Measurements from ENCODE around the gene HELZ.

HELZ gene

DNA sequence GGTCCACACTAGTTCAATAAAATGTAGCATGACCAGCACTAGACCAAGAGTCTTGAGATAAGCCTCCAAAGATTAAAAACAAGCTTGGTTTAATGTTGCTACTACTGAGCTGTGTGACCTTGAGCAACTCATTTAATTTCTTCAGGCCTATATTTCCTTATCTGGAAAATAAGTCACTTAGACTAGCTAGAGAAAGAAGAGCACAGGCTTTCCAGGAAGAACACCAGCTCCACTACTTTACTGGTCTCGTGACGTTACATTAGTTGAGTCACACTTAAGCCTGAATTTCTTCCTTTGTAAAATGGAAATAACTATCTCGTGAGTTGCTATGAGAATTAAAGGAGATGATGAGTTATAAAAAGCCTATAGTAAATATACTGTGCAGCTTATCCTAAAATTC, 5.4 kb downstream of the HELZ start:
- in situ Hi-C loops (cut with HindIII; ENCODE audit: low sequenced_read_pairs): loop anchor here (5.0 kb wide), 1 partner anchor 48 kb away; no protein-coding TSS in a partner anchor

DNA sequence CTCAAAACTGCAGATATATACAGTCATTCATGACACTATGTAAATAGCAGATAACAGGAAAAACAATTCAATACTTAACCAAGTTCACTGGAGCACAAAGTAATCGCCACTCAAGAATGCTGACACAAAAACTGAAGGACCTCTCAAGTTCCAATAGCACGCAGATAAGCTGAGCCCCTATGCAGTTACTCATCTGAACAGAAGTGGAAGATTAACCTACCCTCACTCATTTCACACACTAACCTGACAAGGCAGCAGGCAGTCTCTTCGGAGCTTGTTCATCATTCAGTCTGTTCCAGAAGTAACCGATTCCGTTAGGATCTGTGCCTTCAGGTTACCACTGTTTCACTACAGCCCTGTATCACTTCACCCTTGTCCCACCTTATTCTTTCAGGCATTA, 6.0 kb downstream of the HELZ start:
- in situ Hi-C loops (cut with HindIII; ENCODE audit: low sequenced_read_pairs): loop anchor here (5.0 kb wide), 1 partner anchor 48 kb away; no protein-coding TSS in a partner anchor

DNA sequence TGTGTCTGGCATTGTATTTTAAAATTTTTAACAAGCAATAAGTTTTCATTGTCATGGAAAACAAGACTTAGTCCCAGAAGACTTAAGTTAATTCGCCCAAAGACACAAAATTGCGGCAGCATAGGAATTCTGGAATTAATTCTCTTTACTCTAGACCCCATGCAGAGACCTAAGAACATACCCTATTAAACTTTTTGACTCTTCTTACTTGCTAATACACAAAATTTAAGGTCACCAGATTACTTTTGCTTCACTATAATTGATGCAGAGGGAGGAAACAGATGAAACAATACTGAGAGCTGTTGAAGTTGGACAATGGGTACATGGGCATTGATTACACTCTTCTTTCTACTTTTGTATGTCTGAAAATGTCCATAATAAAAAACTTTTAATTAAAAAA, 12.6 kb downstream of the HELZ start:
- in situ Hi-C loops (cut with HindIII; ENCODE audit: low sequenced_read_pairs): no loop called here

DNA sequence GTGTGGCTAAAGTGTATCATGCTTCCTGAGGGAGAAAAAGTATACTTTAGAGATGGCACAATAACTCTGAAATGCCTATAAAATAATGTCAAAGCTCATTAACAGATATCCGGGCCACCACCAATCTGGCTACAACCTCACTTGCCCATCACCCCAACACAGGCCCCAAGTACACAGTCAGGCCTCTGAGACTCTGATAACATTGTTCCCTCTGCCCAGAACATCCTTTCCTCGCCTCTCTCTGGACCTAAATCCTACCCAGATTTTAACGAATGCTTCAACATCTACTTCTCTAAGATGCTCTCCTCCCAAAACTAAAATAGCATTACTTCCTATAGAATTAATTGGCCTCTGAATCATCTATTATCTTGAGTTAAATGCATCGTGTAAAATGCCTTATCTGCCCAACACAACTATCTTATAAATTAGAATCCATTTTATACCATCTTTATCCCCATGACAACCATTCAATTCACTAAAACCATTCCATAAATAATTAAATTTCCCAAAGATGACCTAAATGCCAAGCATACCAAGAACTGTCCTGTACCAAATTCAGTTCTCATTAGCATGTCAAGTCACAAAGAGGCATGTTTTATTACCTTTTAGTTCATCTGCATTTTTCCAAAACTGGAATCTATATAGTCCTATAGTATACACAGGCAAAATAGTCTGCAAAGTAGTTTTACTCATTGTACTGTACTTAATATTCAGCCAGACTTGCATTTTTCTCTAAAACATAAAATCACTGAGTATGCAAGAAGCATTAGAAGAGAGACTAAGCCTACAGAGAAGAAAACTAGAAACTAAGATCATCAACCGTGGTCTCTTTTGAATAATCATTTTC, 15.7 kb downstream of the HELZ start:
- in situ Hi-C loops (cut with HindIII; ENCODE audit: low sequenced_read_pairs): no loop called here

DNA sequence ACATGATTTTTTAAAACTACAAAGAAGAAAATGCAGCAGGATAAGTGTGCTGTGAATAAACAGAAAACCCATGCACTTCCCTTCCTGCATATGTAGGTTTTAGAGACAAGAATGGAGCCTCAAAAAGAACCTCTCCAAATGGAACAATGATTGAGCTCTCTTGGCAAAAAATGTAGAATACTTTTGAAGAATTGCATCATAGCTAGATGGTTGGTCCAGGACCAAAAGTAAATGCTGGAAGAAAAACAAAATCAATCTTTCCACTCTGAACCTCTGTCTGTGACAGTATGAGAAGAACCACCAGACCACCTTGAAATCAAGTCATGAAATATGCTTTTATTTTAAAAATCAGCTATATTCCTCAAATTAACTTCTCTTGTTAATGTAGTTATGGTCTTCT, 17.5 kb downstream of the HELZ start:
- in situ Hi-C loops (cut with HindIII; ENCODE audit: low sequenced_read_pairs): no loop called here

DNA sequence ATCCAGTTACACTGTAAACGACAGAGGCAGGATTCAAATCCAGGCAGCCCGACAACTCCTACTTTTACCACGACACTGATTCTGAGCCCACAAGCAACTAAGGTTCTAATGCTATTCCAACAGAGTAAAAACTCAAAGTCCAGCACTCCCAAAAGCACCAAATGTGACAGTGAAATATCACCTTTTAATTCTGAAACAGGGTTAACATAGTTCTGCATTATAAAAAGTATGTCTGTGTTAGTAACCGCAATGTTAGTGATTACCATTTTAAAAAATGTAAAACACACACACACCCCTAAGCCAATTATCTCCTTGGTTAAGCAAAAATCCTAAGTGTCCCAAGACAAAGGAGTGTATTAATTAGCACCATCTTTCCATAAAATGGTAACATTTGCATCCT, 19.7 kb downstream of the HELZ start:
- in situ Hi-C loops (cut with HindIII; ENCODE audit: low sequenced_read_pairs): no loop called here

DNA sequence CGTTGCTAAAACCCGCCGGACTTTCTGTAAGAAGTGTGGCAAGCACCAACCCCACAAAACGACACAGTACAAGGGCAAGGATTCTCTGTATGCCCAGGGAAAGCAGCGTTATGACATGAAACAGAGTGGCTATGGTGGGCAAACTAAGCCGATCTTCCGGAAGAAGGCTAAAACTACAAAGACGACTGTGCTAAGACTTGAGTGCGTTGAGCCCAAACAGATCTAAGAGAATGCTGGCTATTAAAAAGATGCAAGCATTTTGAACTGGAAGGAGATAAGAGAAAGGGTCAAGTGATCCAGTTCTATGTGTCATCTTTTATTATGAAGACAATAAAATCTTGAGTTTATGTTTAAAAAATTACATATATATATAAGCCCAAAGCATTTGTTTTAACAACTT, 20.3 kb downstream of the HELZ start:
- in situ Hi-C loops (cut with HindIII; ENCODE audit: low sequenced_read_pairs): no loop called here

DNA sequence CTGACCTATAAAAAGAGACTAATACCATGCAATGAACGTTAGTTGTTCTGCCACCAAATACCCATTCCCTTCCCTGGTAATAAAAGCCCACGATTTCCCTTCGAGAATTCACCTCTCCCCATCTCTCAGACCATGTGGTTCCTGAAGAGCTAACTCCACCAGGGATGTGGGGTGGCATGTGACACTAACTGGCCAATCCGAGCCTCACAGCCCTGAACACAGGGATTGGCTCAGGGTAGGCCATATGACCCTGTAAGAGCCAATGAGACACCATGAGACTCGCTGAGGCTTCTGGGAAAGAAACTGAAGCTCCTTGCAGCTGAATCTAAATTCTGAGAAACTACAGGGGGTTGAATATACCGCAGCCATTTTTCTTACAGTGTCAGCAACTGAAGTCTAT, 21.1 kb downstream of the HELZ start:
- in situ Hi-C loops (cut with HindIII; ENCODE audit: low sequenced_read_pairs): no loop called here

DNA sequence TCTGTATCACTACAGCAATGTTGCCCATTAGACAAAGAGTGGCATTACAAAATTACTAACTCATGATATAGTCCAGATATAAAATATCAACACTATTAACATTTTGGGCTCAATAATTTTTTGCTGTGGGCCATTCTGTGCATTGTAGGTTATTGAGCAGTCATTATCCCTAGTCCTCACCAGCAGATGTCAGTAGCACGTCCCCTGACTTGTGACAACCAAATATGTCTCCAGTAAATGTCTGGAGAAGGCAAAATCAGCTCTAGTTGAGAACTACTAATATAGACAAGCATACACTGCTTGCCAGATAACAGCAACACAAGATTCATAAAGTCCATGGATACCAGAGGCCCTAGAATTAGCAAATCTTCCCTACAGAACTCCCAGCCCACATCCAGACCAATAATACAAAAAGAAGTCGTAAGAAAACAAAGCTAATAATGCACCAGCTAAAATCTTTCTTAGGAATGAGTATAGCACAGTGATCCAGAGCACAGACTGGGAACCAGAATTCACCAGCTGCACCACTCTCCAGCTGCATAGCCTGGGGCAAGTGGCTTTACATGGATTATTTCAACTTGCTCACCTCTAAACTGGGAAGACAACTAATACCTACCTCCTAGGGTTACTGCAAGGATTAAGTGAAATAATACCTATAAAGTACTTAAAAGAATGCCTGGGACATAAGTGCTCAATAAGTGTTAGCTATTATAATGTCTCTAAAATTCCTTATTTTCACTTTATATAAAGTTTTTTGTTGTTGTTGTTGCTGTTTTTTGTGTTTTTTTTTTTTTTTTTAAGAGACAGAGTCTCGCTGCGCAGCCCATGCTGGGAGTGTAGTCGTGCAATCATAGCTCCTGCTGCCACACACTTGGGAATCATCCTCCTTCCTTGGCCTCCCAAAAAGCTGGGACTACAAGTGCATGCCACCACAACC, 23.7 kb downstream of the HELZ start:
- in situ Hi-C loops (cut with HindIII; ENCODE audit: low sequenced_read_pairs): no loop called here

DNA sequence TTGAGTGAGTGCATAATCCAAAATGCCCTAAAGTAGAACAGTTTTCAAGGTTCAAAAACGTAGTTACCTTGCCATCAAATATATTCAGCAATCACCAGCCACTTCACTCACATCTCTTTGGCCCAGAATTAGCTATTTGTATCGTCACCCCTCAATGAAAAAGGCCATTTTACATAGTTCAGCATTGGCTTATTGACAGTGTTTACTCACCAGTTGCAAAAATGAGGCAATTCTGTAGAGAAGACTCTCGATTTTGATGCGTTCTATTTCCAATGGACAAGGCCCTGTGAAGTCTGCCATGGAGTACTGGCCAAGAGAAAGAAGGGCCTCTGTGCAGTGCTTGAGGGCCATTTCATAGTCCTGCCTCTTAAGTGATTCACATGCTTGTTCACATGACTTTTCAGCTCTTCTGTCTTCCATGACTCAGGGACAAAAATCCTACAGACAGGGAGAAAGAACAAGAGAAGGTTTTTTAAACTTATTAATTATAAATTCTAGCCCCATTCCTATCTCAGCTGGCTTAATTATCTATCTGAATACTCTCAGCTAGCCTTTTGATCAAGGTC, 26.5 kb downstream of the HELZ start:
- in situ Hi-C loops (cut with HindIII; ENCODE audit: low sequenced_read_pairs): no loop called here

DNA sequence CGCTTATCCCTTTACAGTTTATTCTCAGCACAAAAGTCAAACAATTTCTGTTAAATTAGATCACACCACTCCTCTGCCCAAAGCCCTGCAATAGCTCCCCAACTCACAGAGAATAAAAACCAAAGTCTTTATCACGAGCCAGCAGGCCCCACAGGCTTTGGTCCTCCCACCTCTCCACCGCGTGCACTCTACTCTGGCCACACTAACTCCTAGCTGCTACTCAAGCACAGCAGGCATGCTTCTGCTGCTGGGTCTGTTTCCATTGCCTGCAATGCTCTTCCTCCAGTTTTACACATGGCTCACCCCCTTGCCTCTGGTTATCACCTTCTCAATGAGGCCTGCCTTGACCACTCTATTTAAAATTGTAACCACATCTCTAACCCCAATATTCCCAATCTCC, 27.6 kb downstream of the HELZ start:
- in situ Hi-C loops (cut with HindIII; ENCODE audit: low sequenced_read_pairs): no loop called here

DNA sequence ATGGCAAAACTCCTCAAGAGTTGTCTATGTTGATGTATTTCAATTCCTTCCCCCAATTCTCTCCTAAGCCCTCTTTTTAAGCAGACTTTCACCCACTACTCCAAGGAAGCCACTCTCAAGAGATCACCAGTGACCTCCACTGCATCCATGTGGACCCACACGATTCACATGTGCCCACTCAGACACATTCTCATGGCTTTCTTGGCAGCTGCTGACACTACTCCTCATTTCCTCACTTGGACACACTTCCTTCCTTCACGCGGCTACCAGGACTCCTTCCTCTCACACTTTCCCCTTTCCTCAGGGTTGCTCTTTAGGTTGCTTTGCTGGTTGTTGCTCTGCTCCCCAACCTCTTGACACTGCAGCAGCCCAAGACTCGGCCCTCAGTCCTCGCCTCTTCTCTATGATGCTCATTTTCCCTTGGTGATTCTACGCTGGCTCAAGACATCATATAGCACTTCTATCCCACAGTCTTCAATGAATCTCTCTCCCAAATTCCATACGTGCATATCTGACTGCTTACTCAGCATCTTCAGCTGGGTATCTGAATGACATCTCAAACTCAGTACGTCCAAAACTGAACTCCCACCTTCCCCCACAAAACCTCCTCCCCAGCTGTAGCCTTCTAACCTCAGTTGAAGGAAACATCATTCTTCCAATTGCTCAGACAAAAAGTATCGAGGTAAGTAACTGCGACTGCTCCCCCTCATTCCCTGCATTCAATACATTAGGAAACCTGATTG, 28.2 kb downstream of the HELZ start:
- in situ Hi-C loops (cut with HindIII; ENCODE audit: low sequenced_read_pairs): no loop called here

DNA sequence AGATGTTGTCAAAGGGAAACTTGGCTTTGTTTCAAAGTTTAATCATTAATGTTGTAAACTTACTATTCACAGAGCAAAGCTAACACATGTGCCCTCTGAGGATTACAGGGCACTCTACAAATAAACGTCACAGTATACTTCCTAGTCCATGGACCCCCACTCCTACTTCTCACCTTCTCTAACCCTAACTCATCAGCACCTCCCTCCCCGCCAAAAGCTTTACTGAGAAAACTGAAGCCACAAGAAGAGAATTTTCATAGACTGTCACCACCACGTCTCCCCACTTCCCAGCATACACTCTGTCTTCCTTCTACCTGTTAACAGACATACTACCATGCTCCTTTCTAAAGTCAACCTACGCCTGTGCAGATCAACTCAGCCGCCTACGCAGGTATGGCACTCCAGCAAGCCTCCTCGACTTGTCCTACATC, 29.0 kb downstream of the HELZ start:
- in situ Hi-C loops (cut with HindIII; ENCODE audit: low sequenced_read_pairs): no loop called here

DNA sequence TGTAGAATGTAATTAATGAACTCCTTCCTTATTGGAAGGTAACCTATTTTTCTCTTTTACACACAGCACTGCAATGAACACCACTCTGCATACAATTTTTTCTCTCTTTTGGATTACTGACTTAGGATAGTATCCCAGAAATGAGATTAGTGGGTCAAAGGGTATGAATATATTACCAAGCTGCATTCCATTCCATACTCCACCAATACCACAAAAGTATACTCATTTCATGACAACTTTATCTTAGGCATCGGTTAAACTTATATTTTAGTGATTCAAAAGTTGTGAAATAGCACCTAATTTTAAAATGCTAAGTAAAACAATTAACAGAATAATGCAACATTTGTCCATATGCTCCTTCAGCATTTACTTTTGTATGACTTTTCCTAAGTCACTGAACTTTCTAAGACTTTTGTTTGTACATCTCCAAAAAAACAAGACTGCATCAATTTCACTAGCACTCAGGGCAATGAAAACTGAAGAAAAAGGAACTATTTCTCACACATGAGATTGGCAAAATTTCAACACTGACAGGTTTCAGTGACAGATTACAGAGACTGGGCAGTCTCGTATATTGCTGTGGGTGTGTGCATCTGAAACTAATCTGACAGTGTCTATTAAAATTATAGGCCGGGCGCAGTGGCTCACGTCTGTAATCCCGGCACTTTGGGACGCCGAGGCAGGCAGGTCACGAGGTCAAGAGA, 32.1 kb downstream of the HELZ start:
- in situ Hi-C loops (cut with HindIII; ENCODE audit: low sequenced_read_pairs): no loop called here

DNA sequence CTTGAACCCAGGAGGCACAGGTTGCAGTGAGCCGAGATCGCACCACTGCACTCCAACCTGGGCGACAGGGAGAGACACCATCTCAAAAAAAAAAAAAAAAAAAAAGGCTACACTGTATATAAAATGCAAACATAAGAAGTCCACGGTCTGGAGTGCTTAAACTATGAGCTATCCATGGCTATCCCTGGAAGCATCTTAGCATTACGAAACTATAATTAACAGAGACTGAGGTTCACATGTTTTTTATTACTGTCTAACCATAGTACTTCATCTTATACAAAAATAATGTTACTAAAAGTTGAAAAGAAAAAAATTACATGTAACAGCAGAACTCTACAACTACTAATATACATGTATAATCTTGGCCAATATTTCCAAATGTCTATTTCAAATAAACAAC, 32.8 kb downstream of the HELZ start:
- in situ Hi-C loops (cut with HindIII; ENCODE audit: low sequenced_read_pairs): no loop called here

DNA sequence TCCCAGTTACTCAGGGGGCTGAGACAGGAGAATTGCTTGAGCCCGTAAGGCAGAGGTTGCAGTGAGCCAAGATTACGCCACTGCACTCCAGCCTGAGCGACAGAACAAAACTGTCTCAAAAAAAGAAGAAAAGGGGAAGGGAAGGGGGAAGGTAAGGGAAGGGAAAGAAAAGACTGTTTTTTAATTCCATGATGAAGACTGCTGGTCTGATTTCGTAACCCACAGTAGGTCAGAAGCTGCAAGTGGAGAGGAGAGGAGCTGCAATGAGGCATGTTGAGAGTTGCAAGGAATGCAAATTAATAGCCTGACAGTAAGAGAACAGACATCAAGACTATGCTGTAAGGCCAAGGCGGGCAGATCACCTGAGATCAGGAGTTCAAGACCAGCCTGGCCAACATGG, 33.3 kb downstream of the HELZ start:
- in situ Hi-C loops (cut with HindIII; ENCODE audit: low sequenced_read_pairs): no loop called here

DNA sequence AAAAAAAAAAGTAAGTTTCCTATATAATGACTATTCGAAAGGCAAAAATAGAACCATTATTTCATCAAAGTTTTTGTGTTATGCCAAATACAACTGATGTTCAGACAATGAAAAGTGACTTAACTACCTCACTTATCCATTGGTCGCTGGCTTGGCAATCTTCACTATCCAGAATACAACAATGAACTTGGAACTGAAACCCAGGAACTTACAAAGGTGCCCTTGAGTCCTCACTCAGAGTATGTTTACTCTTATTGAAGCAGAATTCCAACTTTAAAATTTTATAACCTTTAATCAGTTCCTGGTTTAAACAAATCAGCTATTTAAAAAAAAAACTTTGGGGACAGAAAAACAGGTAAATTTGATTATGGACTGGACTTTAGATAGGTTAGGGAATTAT, 34.1 kb downstream of the HELZ start:
- in situ Hi-C loops (cut with HindIII; ENCODE audit: low sequenced_read_pairs): no loop called here

DNA sequence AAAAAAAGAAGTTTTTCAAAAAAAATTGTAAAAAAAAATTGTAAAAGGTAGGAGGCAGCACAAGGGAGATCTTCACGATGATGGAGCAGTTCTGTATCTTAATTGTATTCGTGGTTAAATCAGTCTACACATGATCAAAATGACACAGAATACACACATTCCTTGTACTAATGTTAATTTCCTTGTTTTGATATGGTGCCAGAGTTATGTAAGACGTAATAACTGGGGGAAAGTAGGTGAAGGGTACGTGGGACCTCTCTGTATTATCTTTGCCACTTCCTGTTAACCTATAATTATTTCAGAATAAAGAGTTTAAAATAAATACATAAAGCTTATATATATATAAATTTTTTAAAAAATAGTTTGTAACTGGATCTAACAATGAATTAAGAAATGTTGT, 36.8 kb downstream of the HELZ start:
- in situ Hi-C loops (cut with HindIII; ENCODE audit: low sequenced_read_pairs): loop anchor here (5.0 kb wide), 1 partner anchor 39 kb away; the partner anchor contains the start of gene HELZ

DNA sequence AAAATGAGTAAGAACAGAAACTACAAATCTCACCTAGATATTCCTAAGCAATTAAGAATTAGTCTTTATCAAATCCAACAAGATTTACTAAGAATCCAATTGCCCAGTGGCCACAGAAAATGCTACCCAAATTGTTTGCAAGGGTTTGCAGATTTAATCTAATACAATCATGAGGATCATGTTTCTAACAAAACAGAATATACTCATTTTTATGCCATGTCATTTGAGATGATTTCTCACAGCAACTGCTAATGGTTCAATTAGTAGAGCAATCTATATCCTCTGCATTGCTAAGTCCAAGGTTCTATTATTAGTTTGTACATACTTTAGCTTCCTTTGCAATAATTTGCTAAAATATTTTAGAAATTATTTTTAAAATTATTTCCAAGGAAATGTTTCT, 41.2 kb downstream of the HELZ start:
- in situ Hi-C loops (cut with HindIII; ENCODE audit: low sequenced_read_pairs): no loop called here

DNA sequence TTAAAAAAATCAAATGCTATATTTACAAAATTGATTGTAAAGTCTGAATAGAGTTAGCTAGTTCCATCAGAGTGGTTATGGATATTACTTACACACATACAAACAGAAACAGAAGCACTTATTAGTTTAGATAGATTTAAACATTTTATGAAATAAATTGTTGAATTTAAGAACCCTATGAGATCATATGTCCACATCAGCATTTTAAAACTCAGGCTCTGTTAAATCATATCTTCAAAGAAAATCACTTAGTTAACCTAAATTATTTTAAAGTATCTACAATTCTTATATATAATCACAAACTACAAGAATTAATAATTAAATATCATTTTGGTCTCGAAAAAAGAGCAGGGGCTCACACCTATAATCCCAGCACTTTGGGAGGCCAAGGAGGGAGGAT, 42.5 kb downstream of the HELZ start:
- in situ Hi-C loops (cut with HindIII; ENCODE audit: low sequenced_read_pairs): no loop called here

All from endothelial cell of hepatic sinusoid (primary cell).